Chondrocyte (in vitro differentiated cells): Measurements from ENCODE around the gene HHLA2. TPM values are rescaled to one million over a fixed set of nuclear protein-coding genes. Genes with fewer than 3 reads are reported as not detected.
A peak's percentile ranks its signal among the peaks of the same experiment; 100 is the strongest.

Source experiments
- DNase-seq: peaks from one replicate; pipeline ENCODE4 v3.0.0; 2021; ENCODE audit warnings: mixed read lengths, low spot score
- H3K27ac Mint-ChIP-seq: one replicate; pipeline ENCODE4 v1.8.0; 2021; ENCODE audit warnings: mild to moderate bottlenecking, moderate library complexity, mixed read lengths; ENCODE audit not compliant: unreplicated experiment
- H3K27me3 Mint-ChIP-seq: 2 replicates; pipeline ENCODE4 v1.8.0; 2021; ENCODE audit warnings: low read depth, mixed read lengths
- H3K36me3 Mint-ChIP-seq: 2 replicates; pipeline ENCODE4 v1.8.0; 2021; ENCODE audit warnings: low read depth, mixed read lengths
- H3K4me1 Mint-ChIP-seq: 2 replicates; pipeline ENCODE4 v1.8.0; 2021; ENCODE audit warnings: low read depth, mild to moderate bottlenecking, mixed read lengths
- H3K4me3 Mint-ChIP-seq: one replicate; pipeline ENCODE4 v1.8.0; 2021; ENCODE audit warnings: mild to moderate bottlenecking, moderate library complexity, mixed read lengths; ENCODE audit not compliant: unreplicated experiment
- H3K9me3 Mint-ChIP-seq: 2 replicates; pipeline ENCODE4 v1.8.0; 2021; ENCODE audit warnings: low read depth, mixed read lengths
- total RNA-seq: library from RNA; stranded (reverse); gene quantifications from 3 replicates; pipeline ENCODE4 v1.2.1, GENCODE V29; 2021
- TF ChIP-seq, protein P1 (sequence below): fragments of 200-600 bp; sonication (generic); IDR thresholded peaks from 2 replicates; pipeline ENCODE4 v1.5.0; 2021; ENCODE audit warnings: antibody characterized with exemption, mild to moderate bottlenecking, moderate library complexity

HHLA2 gene
- total RNA-seq, 1 donor from 2014 or later, result not detected

DNA sequence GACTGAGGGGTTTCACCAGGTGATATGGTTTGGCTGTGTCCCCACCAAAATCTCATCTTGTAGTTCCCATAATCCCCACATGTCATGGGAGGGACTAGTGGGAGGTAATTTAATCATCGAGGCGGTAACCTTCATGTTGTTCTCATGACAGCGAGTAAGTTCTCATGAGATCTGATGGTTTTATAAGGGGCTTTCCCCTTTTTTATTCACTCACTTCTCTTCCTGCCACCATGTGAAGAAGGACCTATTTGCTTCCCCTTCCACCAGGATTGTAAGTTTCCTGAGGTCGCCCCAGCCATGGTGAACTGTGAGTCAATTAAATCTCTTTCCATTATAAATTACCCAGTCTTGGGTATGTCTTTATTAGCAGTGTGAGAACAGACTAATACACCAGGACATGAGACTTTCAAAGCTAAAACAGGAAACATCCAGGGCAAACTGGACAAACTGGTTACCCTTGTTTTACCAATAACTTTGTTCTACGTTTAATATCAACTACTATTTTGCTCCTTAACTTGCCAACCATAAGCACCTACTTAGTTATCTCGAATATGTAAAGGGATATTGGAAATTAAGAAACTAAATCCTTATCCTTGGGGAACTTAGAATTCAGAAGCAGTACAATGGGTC, 115.9 kb downstream of the HHLA2 start:
- Mint-ChIP-seq H3K36me3 (no peaks in the 10 kb centered on the region), H3K4me3 (no peak overlapping the region), H3K27ac (no peak overlapping the region), H3K4me1 (no peaks in the 10 kb centered on the region), H3K27me3 (no peaks in the 10 kb centered on the region), H3K9me3 (no peaks in the 10 kb centered on the region)
- DNase-seq, result no peak
- TF ChIP-seq, protein P1, sequence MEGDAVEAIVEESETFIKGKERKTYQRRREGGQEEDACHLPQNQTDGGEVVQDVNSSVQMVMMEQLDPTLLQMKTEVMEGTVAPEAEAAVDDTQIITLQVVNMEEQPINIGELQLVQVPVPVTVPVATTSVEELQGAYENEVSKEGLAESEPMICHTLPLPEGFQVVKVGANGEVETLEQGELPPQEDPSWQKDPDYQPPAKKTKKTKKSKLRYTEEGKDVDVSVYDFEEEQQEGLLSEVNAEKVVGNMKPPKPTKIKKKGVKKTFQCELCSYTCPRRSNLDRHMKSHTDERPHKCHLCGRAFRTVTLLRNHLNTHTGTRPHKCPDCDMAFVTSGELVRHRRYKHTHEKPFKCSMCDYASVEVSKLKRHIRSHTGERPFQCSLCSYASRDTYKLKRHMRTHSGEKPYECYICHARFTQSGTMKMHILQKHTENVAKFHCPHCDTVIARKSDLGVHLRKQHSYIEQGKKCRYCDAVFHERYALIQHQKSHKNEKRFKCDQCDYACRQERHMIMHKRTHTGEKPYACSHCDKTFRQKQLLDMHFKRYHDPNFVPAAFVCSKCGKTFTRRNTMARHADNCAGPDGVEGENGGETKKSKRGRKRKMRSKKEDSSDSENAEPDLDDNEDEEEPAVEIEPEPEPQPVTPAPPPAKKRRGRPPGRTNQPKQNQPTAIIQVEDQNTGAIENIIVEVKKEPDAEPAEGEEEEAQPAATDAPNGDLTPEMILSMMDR, result no peak

DNA sequence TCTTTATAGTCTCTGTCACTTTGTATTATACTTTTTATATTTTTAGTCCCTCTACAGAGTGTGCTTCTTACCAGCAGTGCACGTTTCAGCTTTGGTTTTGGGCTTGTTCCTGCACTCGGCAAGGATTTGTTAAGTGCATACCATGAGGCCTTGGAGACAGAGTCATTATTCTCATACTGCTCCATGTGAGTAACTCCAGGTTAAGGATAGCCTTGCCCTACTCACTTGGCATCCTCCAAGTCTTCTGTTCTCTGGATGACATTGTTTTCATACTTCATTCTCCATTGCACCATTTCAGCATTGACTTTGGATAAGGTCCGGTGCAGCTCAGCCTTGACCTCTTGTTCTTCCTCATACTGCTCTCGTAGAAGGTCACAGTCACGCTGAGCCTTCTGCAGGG, 117.7 kb downstream of the HHLA2 start:
- Mint-ChIP-seq H3K27ac (no peak overlapping the region), H3K9me3 (no peaks in the 10 kb centered on the region), H3K4me3 (no peak overlapping the region), H3K36me3 (no peaks in the 10 kb centered on the region), H3K27me3 (no peaks in the 10 kb centered on the region), H3K4me1 (no peaks in the 10 kb centered on the region)
- TF ChIP-seq, protein P1, result no peak
- peak; percentile 50 for DNase-seq

- TF ChIP-seq, protein P1, result no peak
- Mint-ChIP-seq H3K36me3 (no peaks in the 10 kb centered on the region), H3K4me1 (no peaks in the 10 kb centered on the region), H3K27me3 (no peaks in the 10 kb centered on the region), H3K27ac (no peak overlapping the region), H3K4me3 (no peak overlapping the region), H3K9me3 (no peaks in the 10 kb centered on the region)
- no peak for DNase-seq
Observed at GRCh38 chr3:108415661-108416060, 119.3 kb downstream of the HHLA2 start.

DNA sequence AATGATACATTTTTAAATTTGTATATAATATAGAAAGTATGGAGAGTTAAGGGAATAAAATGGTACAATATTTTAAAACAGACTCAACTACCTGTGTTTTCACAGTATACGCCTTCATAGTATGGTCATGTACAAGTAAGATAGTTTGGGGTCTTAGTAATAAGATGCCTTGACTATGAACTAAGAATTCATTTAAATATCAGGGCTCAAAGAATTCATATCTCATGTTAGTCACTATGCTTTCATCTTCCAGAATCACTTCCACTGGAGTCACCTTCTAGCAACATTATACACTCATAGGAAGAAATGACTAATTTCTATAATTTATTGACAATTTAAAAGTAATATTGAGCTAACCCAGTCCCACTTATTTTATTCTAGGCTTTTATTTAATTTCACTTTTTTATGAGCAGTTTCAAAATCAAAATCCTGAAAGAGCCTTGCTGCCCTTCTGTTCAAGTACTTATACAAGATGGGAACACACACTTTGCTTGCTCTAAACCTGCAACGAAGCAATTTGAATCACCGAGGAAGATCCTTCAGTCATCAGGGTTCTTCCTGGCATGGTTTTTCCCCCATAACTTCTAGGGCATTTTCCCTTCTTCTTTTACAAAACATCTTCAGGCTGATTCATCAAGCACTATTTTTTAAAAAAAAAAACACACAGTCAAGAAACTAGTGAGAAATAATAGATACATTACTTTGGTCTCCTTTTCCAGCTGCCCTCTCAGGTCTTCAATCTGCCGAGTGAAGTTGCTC, 119.9 kb downstream of the HHLA2 start:
- Mint-ChIP-seq H3K27ac (no peak overlapping the region), H3K27me3 (no peaks in the 10 kb centered on the region), H3K9me3 (no peaks in the 10 kb centered on the region), H3K4me3 (no peak overlapping the region), H3K36me3 (no peaks in the 10 kb centered on the region), H3K4me1 (no peaks in the 10 kb centered on the region)
- no peak for DNase-seq
- TF ChIP-seq, protein P1, result no peak

- H3K4me1 Mint-ChIP-seq, result no peaks in the 10 kb centered on the region
- no peaks in the 10 kb centered on the region for H3K27me3 Mint-ChIP-seq
- no peak overlapping the region for H3K27ac Mint-ChIP-seq
- no peaks in the 10 kb centered on the region for H3K36me3 Mint-ChIP-seq
- TF ChIP-seq, protein P1, result no peak
- DNase-seq, result no peak
- H3K9me3 Mint-ChIP-seq, result no peaks in the 10 kb centered on the region
- no peak overlapping the region for H3K4me3 Mint-ChIP-seq
Observed at GRCh38 chr3:108420926-108421325, 124.6 kb downstream of the HHLA2 start.

Other genes with a start within 250 kb of the HHLA2 start
- 43.1 to 56.7 TPM (median 49.1 TPM) in 3 replicates for gene CD47, start 205.5 kb upstream of the HHLA2 start, total RNA-seq
- 22.4 to 42.9 TPM (median 22.8 TPM) in 3 replicates for gene IFT57, start 74.1 kb upstream of the HHLA2 start, total RNA-seq
- 0.05 to 0.17 TPM (median 0.05 TPM) in 3 replicates for gene MYH15, start 214.0 kb downstream of the HHLA2 start, total RNA-seq